GM23248 (cell line): ENCODE results near the gene POLD3. TPM values are rescaled to one million over a fixed set of nuclear protein-coding genes. Genes with fewer than 3 reads are reported as not detected.

Experiments used
- DNase-seq: peaks from one replicate; pipeline ENCODE4 v3.0.0-alpha.2; 2015
- H2AFZ ChIP-seq: fragments of 200-600 bp; sonication (generic); 2 replicates; pipeline ENCODE4 v1.6.1; 2016; ENCODE audit warnings: antibody characterized with exemption
- H3F3A ChIP-seq: fragments of 200-600 bp; sonication (generic); 2 replicates; pipeline ENCODE4 v1.6.1; 2016; ENCODE audit warnings: mild to moderate bottlenecking, antibody characterized with exemption, mixed run types; ENCODE audit not compliant: insufficient read depth
- H3K27ac ChIP-seq: fragments of 200-600 bp; sonication (generic); 2 replicates; pipeline ENCODE4 v1.5.1; 2016; ENCODE audit warnings: mild to moderate bottlenecking
- H3K27me3 ChIP-seq: fragments of 200-600 bp; sonication (generic); replicated peaks from 2 replicates; pipeline ENCODE4 v1.6.1; 2016; ENCODE audit warnings: mild to moderate bottlenecking; ENCODE audit not compliant: insufficient read depth
- H3K36me3 ChIP-seq: fragments of 200-600 bp; sonication (generic); 2 replicates; pipeline ENCODE4 v1.6.1; 2016; ENCODE audit warnings: low read depth, mild to moderate bottlenecking
- H3K4me1 ChIP-seq: fragments of 200-600 bp; sonication (generic); 2 replicates; pipeline ENCODE4 v1.6.1; 2016; ENCODE audit warnings: mild to moderate bottlenecking; ENCODE audit not compliant: insufficient read depth
- H3K4me2 ChIP-seq: fragments of 200-600 bp; sonication (generic); one replicate; pipeline ENCODE4 v1.6.1; 2016; ENCODE audit warnings: mild to moderate bottlenecking; ENCODE audit not compliant: unreplicated experiment
- H3K4me3 ChIP-seq: fragments of 200-600 bp; sonication (generic); 2 replicates; pipeline ENCODE4 v1.5.1; 2016; ENCODE audit warnings: mild to moderate bottlenecking
- H3K79me2 ChIP-seq: fragments of 200-600 bp; sonication (generic); 2 replicates; pipeline ENCODE4 v1.6.1; 2016; ENCODE audit warnings: mild to moderate bottlenecking; ENCODE audit not compliant: insufficient read depth
- H3K9ac ChIP-seq: fragments of 200-600 bp; sonication (generic); 2 replicates; pipeline ENCODE4 v1.6.1; 2016; ENCODE audit warnings: mild to moderate bottlenecking
- H3K9me2 ChIP-seq: fragments of 200-600 bp; sonication (generic); 2 replicates; pipeline ENCODE4 v1.6.1; 2016; ENCODE audit warnings: mixed run types, mild to moderate bottlenecking, moderate library complexity; ENCODE audit not compliant: insufficient read depth
- H3K9me3 ChIP-seq: fragments of 200-600 bp; sonication (generic); one replicate; pipeline ENCODE4 v1.6.1; 2017; ENCODE audit warnings: low read depth
- H4K20me1 ChIP-seq: fragments of 200-600 bp; sonication (generic); 2 replicates; pipeline ENCODE4 v1.6.0; 2016; ENCODE audit not compliant: insufficient read depth
- EZH2 ChIP-seq: fragments of 200-600 bp; sonication (generic); IDR thresholded peaks from 2 replicates; pipeline ENCODE4 v1.6.1; 2018; ENCODE audit warnings: antibody characterized with exemption, mild to moderate bottlenecking; ENCODE audit not compliant: insufficient read depth, poor library complexity, severe bottlenecking
- EZH2phosphoT487 ChIP-seq: fragments of 200-600 bp; sonication (generic); IDR thresholded peaks from 2 replicates; pipeline ENCODE4 v1.6.1; 2018; ENCODE audit warnings: antibody characterized with exemption, moderate library complexity, mild to moderate bottlenecking, low read depth; ENCODE audit not compliant: insufficient read depth
- WGBS, 2 experiments: methylation state at CpG; one replicate each; pipeline ENCODE4 v1.1.6; 2015 to 2017; ENCODE audit warnings: low lambda C conversion rate in 2 of 2, low coverage in 1 of 2; ENCODE audit errors: missing lambda C conversion rate in 2 of 2; 5-methylcytosine and 5-hydroxymethylcytosine counted together
- in situ Hi-C: fragments of 300-500 bp; cut with MboI; formaldehyde crosslinking; loops from 2 replicates; pipeline ENCODE4 v1.15.0; 2020
- polyA plus RNA-seq: library from polyadenylated mRNA; unstranded; fragments of >200 nt; fragmentation: Nextera tagmentation; extraction: Ambion mirVana; gene quantifications from 2 replicates; pipeline ENCODE4 v1.2.1, GENCODE V29; 2016
- total RNA-seq: library from RNA; depleted of rRNA; stranded (reverse); fragments of >200 nt; shearing (Covaris generic); gene quantifications from 2 replicates; pipeline ENCODE4 v1.2.3, GENCODE V29; 2014

POLD3 gene
- total and polyA plus RNA-seq, 2 experiments from 2014 or later = 8.4 to 16.5 TPM

GRCh38 chr11:74683279-74683871 is 91.0 kb downstream of the POLD3 start:
- in situ Hi-C loops = no loop called here
- Histone ChIP-seq H3K4me3 (peak overlapping the region; percentile 67), H3K9me2 (no peaks in the 10 kb centered on the region), H3K27ac (no peak overlapping the region), H3K27me3 (no peaks in the 10 kb centered on the region), H3K4me2 (peak overlapping the region; percentile 74), H3K9ac (peak overlapping the region; percentile 77), H2AFZ (peak overlapping the region; percentile 79), H3K9me3 (no peaks in the 10 kb centered on the region), H3F3A (peaks cover 34% of the 10 kb centered on the region), H4K20me1 (no peaks in the 10 kb centered on the region), H3K79me2 (no peaks in the 10 kb centered on the region), H3K4me1 (peaks cover 30% of the 10 kb centered on the region), H3K36me3 (no peaks in the 10 kb centered on the region)
- WGBS, 2 experiments = 4 to 6% methylated on average over 30 to 40 of the region's 59 CpGs
- DNase-seq = peak; percentile 70
- no peak for TF ChIP-seq EZH2
- TF ChIP-seq EZH2phosphoT487 = no peak

- in situ Hi-C loops = no loop called here
- Histone ChIP-seq H3K4me3 (peak overlapping the region; percentile 67), H4K20me1 (no peaks in the 10 kb centered on the region), H3K36me3 (no peaks in the 10 kb centered on the region), H2AFZ (peak overlapping the region; percentile 79), H3K9me2 (no peaks in the 10 kb centered on the region), H3K9me3 (no peaks in the 10 kb centered on the region), H3K79me2 (no peaks in the 10 kb centered on the region), H3K4me2 (peak overlapping the region; percentile 74), H3K4me1 (peaks cover 33% of the 10 kb centered on the region), H3K9ac (peak overlapping the region; percentile 77), H3K27me3 (no peaks in the 10 kb centered on the region), H3F3A (peaks cover 34% of the 10 kb centered on the region), H3K27ac (no peak overlapping the region)
- peak; percentile 58 for DNase-seq
- TF ChIP-seq EZH2phosphoT487 (no peak), EZH2 (no peak)
- 38 to 49% methylated on average over 11 to 12 of the region's 12 CpGs for WGBS, 2 experiments
These were observed 91.6 kb downstream of the POLD3 start for GRCh38 chr11:74683941-74684481.

GRCh38 chr11:74684661-74685060 is 92.3 kb downstream of the POLD3 start:
- Histone ChIP-seq H3K27me3 (no peaks in the 10 kb centered on the region), H3F3A (peaks cover 34% of the 10 kb centered on the region), H3K9me3 (no peaks in the 10 kb centered on the region), H3K9ac (no peak overlapping the region), H3K9me2 (no peaks in the 10 kb centered on the region), H4K20me1 (no peaks in the 10 kb centered on the region), H2AFZ (no peak overlapping the region), H3K79me2 (no peaks in the 10 kb centered on the region), H3K36me3 (no peaks in the 10 kb centered on the region), H3K4me3 (no peak overlapping the region), H3K4me1 (peaks cover 33% of the 10 kb centered on the region), H3K4me2 (no peak overlapping the region), H3K27ac (no peak overlapping the region)
- 71 to 88% methylated on average over 1 of the region's 1 CpG for WGBS, 2 experiments
- in situ Hi-C loops = no loop called here
- no peak for DNase-seq
- no peak for TF ChIP-seq EZH2
- no peak for TF ChIP-seq EZH2phosphoT487

DNA sequence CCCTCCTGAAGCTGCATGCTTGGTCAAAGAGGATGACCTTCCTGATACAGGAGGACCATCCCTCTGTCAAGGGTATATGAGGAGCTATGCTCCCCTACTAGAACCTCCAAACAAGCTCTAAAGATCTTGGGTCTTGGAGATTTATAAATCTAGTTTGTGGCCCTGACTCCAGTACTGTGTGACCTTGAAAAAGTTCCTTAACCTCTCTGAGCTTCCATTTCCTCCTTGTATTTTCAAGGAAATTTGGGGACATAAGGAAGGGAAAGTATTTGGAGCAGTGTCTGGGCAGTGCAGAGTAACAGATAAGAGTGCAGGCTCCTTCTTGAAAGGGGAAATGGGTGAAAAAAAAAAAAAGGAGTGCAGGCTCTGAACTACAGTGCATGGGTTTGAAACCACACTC is 93.0 kb downstream of the POLD3 start:
- in situ Hi-C loops = no loop called here
- Histone ChIP-seq H3K79me2 (no peaks in the 10 kb centered on the region), H3K36me3 (no peaks in the 10 kb centered on the region), H3K27me3 (no peaks in the 10 kb centered on the region), H3K9ac (no peak overlapping the region), H3K4me2 (no peak overlapping the region), H3F3A (peaks cover 34% of the 10 kb centered on the region), H3K27ac (no peak overlapping the region), H4K20me1 (no peaks in the 10 kb centered on the region), H3K9me2 (no peaks in the 10 kb centered on the region), H3K4me1 (peaks cover 38% of the 10 kb centered on the region), H3K4me3 (no peak overlapping the region), H2AFZ (no peak overlapping the region), H3K9me3 (no peaks in the 10 kb centered on the region)
- no peak for DNase-seq
- TF ChIP-seq EZH2 = no peak
- TF ChIP-seq EZH2phosphoT487 = no peak
